ENCODE data around the gene GSTA2.
"Not testable (repeated sequence)": the region's sequence is repeated elsewhere in the genome, so short reads cannot be mapped to it uniquely, and the experiment has no call there.

GSTA2 gene

GRCh38 chr6:52724406-52725121 lies 38.7 kb downstream of the GSTA2 start:
- peak; percentile 62 for FAIRE-seq

GRCh38 chr6:52724042-52724405 lies 39.3 kb downstream of the GSTA2 start:
- FAIRE-seq = no peak

- FAIRE-seq = no peak
Measured at GRCh38 chr6:52720321-52720720, 43.0 kb downstream of the GSTA2 start.

- FAIRE-seq = no peak
Measured at GRCh38 chr6:52718550-52718949, 44.7 kb downstream of the GSTA2 start.

- FAIRE-seq = not testable (repeated sequence)
Measured at GRCh38 chr6:52714761-52715160, 48.5 kb downstream of the GSTA2 start.

- no peak for FAIRE-seq
Measured at GRCh38 chr6:52712136-52712535, 51.1 kb downstream of the GSTA2 start.

GRCh38 chr6:52707963-52708680 lies 55.2 kb downstream of the GSTA2 start:
- no peak for FAIRE-seq

- FAIRE-seq = no peak
Measured at GRCh38 chr6:52706001-52706400, 57.3 kb downstream of the GSTA2 start.

GRCh38 chr6:52704781-52705502 lies 58.3 kb downstream of the GSTA2 start:
- FAIRE-seq = not testable (repeated sequence)

- FAIRE-seq = no peak
Measured at GRCh38 chr6:52704060-52704459, 59.2 kb downstream of the GSTA2 start.
